HG03469 (cell line): ENCODE data around the gene SPIN1.

Source experiments
- ATAC-seq: cut with Tn5 transposase; IDR thresholded peaks from one replicate; pipeline ENCODE4 v1.9.1; 2021; ENCODE audit warnings: mild to moderate bottlenecking, moderate library complexity, moderate number of reproducible peaks; ENCODE audit not compliant: unreplicated experiment

The SPIN1 gene

DNA sequence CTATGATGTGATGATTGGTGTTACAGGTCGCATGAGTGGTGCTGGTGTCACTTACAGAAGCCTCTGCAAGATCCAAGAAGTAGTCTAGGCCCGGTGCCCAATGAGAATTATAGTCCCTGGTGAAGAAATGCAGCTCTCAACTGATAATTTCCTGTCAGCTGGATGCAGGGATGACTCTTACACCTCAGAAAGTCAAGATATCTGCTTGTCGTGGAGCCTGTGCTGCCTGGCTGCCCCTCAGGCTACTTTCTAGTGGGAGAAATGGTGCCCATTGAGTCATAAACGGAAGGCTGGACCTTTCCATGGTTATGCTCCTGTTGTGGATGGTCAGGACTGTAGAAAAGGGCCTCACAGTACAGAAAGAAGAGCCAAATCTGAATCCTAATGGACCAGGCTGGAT is 99.9 kb downstream of the SPIN1 start:
- ATAC-seq = no peak

DNA sequence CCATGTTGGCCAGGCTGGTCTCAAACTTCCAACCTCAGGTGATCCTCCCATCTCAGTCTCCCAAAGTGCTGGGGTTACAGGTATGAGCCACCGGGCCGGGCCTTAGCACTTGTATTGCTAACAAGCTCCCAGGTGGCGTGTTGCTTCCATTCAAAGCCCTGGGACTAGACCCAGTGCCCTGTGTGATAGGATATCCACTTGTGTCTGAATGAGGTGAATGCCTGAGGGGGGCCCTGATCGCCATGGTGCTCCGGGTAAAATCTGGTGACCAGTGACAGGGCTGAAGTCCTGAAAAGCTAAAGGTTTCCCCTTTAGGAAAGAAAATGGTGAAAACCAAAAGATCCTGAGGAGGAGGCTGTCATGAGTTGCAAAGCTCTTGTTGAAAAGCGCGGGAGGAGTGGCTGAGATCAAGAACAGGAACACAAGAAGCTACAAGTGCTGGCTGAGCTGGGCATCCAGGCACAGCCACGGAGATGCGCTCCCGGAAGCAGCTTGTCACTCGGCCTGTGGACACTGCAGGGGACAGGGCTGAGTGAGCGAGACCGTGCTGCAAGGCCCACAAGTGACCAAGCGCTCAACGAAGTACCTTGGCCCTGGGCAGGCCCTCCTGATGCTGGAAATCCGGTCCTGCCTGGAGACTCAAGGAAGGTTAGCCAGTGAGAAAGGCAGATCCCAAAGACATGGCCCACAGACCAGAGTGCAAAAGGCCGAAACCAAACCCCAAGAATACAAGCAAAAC is 106.9 kb downstream of the SPIN1 start:
- ATAC-seq = no peak

GRCh38 chr9:88497224-88497623 is 109.0 kb downstream of the SPIN1 start:
- ATAC-seq = no peak

DNA sequence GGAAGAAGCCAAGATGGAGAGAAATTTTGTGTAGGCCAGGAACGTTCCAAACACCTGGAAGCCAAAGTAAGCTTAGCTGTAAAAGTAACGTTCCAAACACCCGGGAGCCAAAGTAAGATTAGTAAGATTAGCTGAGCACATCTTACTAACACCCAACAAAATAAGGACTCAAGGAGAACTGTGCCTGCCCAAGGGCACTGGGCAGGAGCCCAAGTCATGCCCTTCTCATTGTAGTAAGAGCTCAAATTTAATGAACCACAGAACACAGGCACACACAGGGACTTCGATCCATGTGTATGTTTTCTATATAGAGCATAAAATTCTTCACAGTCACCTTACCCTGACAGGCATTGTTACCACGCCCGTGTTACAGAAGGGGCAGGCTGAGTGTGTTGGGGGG is 110.6 kb downstream of the SPIN1 start:
- ATAC-seq = no peak

GRCh38 chr9:88501086-88501485 is 112.8 kb downstream of the SPIN1 start:
- no peak for ATAC-seq

- ATAC-seq = no peak
These were observed 114.3 kb downstream of the SPIN1 start for GRCh38 chr9:88502552-88503034.

DNA sequence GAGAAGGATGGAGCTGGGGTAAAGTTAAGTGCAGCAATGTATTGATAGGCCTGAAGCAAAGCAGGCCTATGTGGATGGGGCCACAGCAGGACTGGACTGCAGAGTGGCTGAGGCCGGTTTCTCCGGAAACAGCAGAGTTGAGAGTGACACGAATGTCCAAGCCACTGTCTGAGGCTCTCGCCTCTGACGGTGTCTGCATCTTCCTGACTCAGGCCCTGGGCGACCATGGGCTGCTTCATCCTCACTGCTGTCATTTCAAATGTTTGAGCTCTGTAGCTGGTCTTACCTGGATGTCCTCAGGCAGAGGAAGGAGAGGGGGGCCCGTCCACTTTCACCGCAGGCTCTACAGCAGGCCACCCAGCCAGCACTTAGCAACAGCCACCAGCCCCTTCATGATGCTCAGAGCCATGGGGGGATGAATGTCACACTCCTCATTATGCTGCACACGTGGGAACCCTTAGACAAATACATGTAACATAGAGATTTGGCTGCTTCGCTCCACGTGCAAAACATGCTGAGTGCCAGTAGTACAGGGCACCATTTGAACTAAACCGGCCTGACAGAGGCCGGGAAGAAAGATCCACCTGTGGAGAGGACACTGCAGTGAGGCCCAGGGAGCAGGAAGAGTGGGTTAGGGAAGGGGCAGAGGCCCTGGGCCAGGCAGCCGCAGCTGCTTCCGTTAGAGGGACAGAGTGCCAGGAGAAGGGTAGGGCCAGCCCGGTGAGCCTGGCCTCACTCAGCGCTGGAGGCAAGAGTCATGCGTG is 115.0 kb downstream of the SPIN1 start:
- ATAC-seq = no peak

GRCh38 chr9:88503845-88504764 is 115.9 kb downstream of the SPIN1 start:
- no peak for ATAC-seq

- ATAC-seq = no peak
These were observed 120.1 kb downstream of the SPIN1 start for GRCh38 chr9:88508326-88508725.

GRCh38 chr9:88511906-88512305 is 123.7 kb downstream of the SPIN1 start:
- ATAC-seq = no peak

GRCh38 chr9:88514247-88514646 is 126.0 kb downstream of the SPIN1 start:
- no peak for ATAC-seq

DNA sequence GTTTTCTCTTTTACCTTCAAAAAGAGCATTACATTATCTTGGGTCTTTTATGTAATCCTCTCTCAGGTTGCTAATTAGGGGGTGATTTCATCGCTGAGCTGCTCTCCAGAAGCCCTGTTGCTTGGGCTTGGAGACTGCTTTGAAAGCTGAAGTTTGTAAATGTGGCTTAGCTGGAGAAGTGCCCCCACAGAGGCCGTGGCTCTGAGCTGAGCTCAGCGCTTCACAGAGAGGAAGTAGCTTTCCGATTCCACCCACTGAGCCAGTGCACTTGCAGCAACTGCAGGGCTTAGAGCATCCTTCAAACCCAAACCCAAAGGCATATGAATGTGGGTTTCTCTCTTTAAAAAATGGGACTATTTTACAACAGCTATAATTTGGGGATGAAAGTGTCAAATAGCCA is 133.1 kb downstream of the SPIN1 start:
- no peak for ATAC-seq

- ATAC-seq = no peak
These were observed 134.1 kb downstream of the SPIN1 start for GRCh38 chr9:88522360-88522759.

DNA sequence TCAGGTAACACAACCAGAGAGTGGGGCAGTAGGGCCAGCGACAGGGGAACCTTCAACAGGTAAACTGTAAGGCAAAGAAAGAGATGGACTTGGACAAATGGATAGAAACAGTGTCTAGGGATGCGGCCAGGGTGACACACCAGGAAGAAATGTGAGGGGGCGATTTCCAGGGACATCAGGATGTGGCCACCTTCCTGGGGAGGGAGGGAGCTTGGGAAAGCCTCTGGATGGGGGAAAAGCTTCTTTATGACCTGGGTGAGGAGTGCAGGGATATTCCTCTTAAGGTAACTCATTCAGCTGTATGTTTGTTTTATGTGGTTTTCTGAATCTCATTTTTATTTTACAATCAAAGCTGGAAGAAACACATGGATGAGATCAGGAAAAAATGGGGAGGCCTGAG is 134.8 kb downstream of the SPIN1 start:
- ATAC-seq = no peak

DNA sequence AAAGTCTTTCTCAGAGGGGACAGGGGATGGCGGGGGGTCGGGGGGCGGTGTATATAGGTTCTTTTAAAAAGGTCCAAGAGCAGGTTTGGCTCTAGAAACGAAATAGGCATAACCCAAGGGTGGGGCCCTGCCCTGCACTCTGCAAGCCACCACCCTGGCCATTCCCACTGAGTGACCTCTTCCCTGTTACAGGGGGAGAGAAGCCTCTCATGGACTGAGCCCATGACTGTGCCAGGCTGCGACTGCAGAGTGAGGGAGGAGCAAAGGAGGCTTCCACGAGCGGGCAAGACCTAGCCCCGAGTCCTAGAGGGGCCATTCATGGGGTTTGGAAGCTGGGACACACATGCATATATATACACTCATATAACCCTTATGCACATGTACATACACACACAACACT is 136.7 kb downstream of the SPIN1 start:
- ATAC-seq = no peak

GRCh38 chr9:88527618-88528017 is 139.4 kb downstream of the SPIN1 start:
- no peak for ATAC-seq
